Calu3 (cell line): ENCODE measurements around the gene SNX25. TPM values are rescaled to one million over a fixed set of nuclear protein-coding genes. Genes with fewer than 3 reads are reported as not detected.

Source experiments
- BruUV-seq: library from RNA; stranded (reverse); fragments of 400-500 nt; replicated peaks from 2 replicates; lab custom pipeline; 2021; lab: Mats Ljungman, UMichigan
- CTCF ChIA-PET: fragments of 300-600 bp; sonication (Branson Sonifier 250); formaldehyde crosslinking; loops from one replicate; lab custom pipeline; 2022; ENCODE audit warnings: antibody characterized with exemption; lab: Charles Lee
- DNase-seq: peaks from one replicate; pipeline ENCODE4 v3.0.0; 2022
- H3K27ac Mint-ChIP-seq: one replicate; pipeline ENCODE4 v1.8.0; 2022; ENCODE audit warnings: mixed read lengths; ENCODE audit not compliant: unreplicated experiment
- H3K27me3 Mint-ChIP-seq: one replicate; pipeline ENCODE4 v1.8.0; 2022; ENCODE audit warnings: mixed read lengths; ENCODE audit not compliant: unreplicated experiment
- H3K36me3 Mint-ChIP-seq: one replicate; pipeline ENCODE4 v1.8.0; 2022; ENCODE audit warnings: mild to moderate bottlenecking, moderate library complexity, mixed read lengths; ENCODE audit not compliant: insufficient read depth, unreplicated experiment
- H3K4me1 Mint-ChIP-seq: one replicate; pipeline ENCODE4 v1.8.0; 2022; ENCODE audit warnings: mild to moderate bottlenecking, low read depth, mixed read lengths; ENCODE audit not compliant: unreplicated experiment
- H3K4me3 Mint-ChIP-seq: one replicate; pipeline ENCODE4 v1.8.0; 2022; ENCODE audit warnings: mild to moderate bottlenecking, low read depth, moderate library complexity, mixed read lengths; ENCODE audit not compliant: unreplicated experiment
- H3K9me3 Mint-ChIP-seq: one replicate; pipeline ENCODE4 v1.8.0; 2022; ENCODE audit warnings: low read depth, mixed read lengths; ENCODE audit not compliant: unreplicated experiment
- CTCF ChIP-seq: fragments of 200-600 bp; IDR thresholded peaks from one replicate; pipeline ENCODE4 v1.8.0; 2022; ENCODE audit warnings: antibody characterized with exemption; ENCODE audit not compliant: unreplicated experiment
- intact Hi-C: fragments of 100-400 bp; cut with micrococcal nuclease; formaldehyde crosslinking; loops from one replicate; pipeline ENCODE4 v1.10.0; 2022; ENCODE audit not compliant: unreplicated experiment
- total RNA-seq: library from RNA; stranded (reverse); gene quantifications from 2 replicates; pipeline ENCODE4 v1.2.3, GENCODE V29; 2022

Gene SNX25
- total RNA-seq, 1 experiment from 2014 or later: 16.1 TPM

- Mint-ChIP-seq H3K36me3 (no peaks in the 10 kb centered on the region), H3K27me3 (no peaks in the 10 kb centered on the region), H3K9me3 (no peaks in the 10 kb centered on the region), H3K27ac (no peak overlapping the region), H3K4me1 (no peaks in the 10 kb centered on the region), H3K4me3 (no peak overlapping the region)
- TF ChIP-seq CTCF: no peak
- no TSS peak for BruUV-seq
- CTCF ChIA-PET: no interaction called here
- DNase-seq: no peak
- intact Hi-C loops: no loop called here
Observed at GRCh38 chr4:185341377-185341776, 132.0 kb downstream of the SNX25 start.

GRCh38 chr4:185341841-185342240 lies 132.4 kb downstream of the SNX25 start:
- no peak for TF ChIP-seq CTCF
- Mint-ChIP-seq H3K27me3 (no peaks in the 10 kb centered on the region), H3K4me1 (no peaks in the 10 kb centered on the region), H3K36me3 (no peaks in the 10 kb centered on the region), H3K9me3 (no peaks in the 10 kb centered on the region), H3K4me3 (no peak overlapping the region), H3K27ac (no peak overlapping the region)
- no peak for DNase-seq
- intact Hi-C loops: no loop called here
- BruUV-seq: no TSS peak
- CTCF ChIA-PET: no interaction called here

- no peak for DNase-seq
- BruUV-seq: no TSS peak
- Mint-ChIP-seq H3K4me1 (no peaks in the 10 kb centered on the region), H3K4me3 (no peak overlapping the region), H3K27ac (no peak overlapping the region), H3K9me3 (no peaks in the 10 kb centered on the region), H3K36me3 (peaks cover 5% of the 10 kb centered on the region), H3K27me3 (no peaks in the 10 kb centered on the region)
- no peak for TF ChIP-seq CTCF
- CTCF ChIA-PET: no interaction called here
- intact Hi-C loops: no loop called here
Observed at GRCh38 chr4:185343726-185344581, 134.6 kb downstream of the SNX25 start.

- H3K36me3 Mint-ChIP-seq: peaks cover 5% of the 10 kb centered on the region
- CTCF ChIA-PET: no interaction called here
- H3K4me3 Mint-ChIP-seq: no peak overlapping the region
- H3K4me1 Mint-ChIP-seq: no peaks in the 10 kb centered on the region
- BruUV-seq: no TSS peak
- H3K27ac Mint-ChIP-seq: no peak overlapping the region
- no peak for TF ChIP-seq CTCF
- no peak for DNase-seq
- no peaks in the 10 kb centered on the region for H3K9me3 Mint-ChIP-seq
- intact Hi-C loops: no loop called here
- no peaks in the 10 kb centered on the region for H3K27me3 Mint-ChIP-seq
Observed at GRCh38 chr4:185344743-185345538, 135.5 kb downstream of the SNX25 start.
